Amniotic stem cell (primary cell): ENCODE data around the gene TESMIN.

Source experiments
- DNase-seq: peaks from one replicate; lab custom pipeline; 2025; lab: John Stamatoyannopoulos, UW

Gene TESMIN, protein sequence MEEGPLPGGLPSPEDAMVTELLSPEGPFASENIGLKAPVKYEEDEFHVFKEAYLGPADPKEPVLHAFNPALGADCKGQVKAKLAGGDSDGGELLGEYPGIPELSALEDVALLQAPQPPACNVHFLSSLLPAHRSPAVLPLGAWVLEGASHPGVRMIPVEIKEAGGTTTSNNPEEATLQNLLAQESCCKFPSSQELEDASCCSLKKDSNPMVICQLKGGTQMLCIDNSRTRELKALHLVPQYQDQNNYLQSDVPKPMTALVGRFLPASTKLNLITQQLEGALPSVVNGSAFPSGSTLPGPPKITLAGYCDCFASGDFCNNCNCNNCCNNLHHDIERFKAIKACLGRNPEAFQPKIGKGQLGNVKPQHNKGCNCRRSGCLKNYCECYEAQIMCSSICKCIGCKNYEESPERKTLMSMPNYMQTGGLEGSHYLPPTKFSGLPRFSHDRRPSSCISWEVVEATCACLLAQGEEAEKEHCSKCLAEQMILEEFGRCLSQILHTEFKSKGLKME

DNA sequence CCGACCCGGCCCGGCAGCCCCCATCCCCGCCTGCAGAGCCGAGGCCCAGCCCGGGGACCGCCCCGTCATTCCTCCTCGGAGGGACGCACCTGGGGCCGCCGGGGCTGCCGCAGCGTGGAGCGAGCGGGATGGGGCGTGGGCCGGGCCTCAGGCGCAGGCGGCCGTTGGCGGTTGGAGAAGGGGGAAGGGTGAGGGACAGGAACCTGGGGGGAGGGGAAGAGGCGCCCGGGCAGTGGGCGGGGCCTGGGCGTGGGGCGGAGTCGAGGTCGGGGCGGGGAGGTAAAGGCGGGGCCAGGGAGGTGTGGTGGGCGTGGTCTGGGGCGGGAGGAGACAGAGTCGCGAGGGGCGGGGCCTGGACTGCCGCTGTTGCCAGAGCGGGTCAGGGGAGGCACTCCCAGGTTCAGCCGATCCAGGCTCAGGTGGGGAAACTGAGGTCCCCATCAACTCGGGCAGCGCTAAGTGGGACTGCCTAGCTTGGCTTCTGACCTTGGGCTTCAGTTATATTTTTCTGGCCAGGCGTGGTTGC, at the start of gene TESMIN:
TESMIN (minus strand) TSS at position 190 of the 526 bp plus-strand sequence. CDS start 860 bp downstream, outside the sequence.
- no peak for DNase-seq

DNA sequence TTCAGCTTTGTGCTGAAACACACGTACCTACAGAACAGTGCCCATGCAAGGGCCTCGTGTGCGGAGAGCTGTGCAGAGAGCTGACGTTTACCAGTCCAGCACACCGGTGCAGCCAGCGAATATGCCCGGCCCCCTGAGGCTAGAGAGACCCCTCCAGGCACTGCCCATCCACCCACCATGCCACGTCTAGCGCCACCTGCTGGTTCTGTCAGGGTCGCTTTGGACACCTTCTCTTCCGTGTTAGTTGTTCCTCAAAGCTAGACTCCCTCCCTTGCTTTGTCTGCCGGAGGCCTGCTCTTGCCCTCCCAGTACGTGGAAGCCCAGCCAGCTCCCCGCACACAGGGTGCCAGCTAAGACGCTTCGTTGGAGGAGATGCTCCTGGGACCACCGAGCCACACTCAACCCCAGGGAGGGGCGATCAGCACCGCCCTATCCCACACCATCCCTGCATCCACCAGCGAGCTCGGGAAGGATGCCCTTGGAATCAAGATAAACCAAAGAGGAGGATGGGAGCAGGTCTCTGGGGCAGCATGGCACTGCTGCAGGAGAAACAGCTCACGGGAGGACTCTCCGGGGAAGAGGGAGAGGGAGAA, 47.0 kb upstream of the TESMIN start:
- no peak for DNase-seq

DNA sequence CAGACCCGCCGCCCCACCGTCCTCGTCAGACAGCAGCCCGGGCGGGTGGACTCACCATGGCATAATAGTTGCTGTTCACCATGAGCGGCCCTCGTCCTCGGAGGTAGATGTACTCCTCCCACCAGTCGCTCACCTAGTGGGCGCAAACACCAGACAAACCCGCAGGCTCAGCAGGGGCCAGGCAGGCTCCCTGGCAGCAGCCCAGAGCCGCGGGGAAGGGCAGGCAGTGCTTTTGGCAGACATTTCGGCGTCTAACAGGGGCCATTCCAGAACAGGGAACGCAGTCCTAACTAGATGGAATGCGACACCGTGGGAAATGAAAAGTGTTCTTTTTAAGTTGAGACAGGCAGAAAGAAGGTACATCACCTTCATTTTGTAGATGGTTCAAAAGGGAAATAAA, 45.5 kb upstream of the TESMIN start:
- DNase-seq: no peak

DNA sequence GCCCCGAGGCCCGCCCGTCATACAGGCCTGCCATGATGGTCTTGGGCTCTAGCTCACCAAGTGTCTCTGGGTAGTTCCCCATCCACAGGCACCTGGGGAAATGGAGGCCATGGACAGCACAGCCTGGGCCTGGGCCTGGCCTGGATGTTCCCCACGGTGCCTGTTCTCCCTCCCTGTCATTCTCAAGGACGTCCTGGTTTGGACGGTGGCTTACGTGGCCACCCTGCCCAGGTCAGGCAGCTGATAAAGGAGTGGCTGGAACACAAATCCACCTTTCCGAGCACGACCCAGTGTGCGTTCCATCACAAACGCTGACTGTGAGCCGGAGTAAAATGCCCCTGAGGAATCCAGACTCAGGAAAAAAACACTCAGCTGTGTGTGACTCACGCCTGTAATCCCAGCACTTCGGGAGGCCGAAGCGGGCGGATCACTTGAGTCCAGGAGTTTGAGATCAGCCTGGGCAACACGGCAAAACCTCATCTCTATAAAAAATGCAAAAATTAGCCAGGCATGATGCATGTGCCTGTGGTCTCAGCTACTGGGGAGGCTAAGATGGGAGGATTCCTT, 41.2 kb upstream of the TESMIN start:
- no peak for DNase-seq

DNA sequence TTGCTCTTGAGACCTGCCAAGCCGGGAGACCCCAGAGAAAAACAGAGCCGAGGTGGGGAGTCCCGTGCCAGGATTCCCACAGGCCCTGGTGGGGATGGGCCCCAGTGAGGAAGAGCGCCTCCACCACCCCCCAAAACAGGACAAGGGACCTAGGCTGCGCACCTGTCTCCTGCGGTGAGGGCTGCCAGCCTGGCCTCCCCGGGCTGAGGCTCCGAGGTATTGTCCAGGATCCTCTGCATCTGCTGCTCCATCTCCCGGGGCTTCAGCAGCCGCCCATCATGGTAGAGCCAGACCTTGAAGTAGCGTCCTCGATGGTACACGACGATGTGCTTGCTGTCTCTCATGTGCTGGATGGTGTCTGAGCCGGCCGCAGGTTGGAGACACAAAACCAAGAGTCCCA, 33.3 kb upstream of the TESMIN start:
- DNase-seq: no peak

DNA sequence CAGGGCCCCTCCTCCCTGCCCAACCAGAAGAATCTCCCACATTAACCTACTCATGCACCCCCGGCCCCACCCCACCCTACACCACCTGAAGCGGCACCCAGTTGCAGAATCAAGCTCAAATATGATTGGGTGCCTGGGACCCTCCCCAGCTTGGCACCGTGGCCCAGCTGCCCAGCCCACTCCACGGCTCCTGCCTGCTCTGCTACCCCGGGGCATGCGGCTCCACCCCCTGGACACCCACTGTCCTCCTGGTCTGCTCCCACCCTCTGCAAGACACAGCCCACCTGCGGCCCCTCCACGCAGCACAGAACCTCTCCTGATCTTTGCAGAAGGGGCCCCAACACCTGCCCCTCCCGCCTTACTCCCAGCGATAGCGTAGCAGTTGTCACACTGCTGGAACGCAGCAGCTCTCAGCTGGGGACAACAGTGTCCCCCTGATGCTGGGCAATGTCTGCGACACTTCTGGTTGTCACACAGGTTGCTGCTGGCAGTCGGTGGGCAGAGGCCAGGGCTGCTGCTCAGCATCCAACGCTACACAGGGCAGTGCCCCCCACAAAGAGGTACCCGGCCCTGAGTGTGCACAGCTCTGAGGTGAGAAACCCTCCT, 32.0 kb upstream of the TESMIN start:
- DNase-seq: no peak

DNA sequence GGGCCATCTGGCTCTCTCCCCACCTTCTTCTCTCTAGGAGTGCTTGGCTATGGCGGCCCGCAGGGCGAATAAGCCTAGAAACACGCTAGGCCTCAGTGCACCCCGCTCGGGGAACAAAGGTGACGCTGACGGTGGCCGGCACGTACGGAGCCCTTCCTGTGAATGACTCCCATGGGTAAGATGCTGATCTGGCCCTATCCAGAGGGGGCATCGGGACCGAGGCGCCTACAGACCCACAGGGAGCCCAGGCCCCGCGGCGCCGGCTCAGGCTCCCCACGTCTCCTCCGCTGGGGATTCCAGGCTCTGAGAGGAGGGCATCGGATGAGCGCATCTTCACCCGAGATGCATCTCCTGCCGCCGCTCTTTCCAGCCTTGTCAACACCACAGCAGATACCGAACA, 31.4 kb upstream of the TESMIN start:
- DNase-seq: no peak

DNA sequence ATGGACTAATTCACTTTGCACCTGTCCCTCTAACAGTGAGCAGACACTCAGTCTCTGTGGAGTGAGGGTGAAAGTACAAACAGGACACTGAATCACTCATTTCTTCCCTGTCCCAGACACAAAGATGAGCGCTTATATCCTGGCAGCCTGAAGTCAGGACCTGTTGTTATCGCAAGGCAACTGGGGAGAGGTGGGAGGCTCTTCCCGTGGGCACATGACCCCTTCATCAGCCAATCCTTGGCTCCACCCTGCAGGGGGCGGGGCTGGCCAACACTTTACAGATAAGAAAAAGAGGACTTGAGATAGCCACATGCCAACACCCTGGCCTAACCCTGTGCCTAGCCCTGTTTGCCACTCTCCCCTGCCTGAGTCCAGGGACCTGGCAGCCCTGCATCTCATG, 29.5 kb upstream of the TESMIN start:
- no peak for DNase-seq

DNA sequence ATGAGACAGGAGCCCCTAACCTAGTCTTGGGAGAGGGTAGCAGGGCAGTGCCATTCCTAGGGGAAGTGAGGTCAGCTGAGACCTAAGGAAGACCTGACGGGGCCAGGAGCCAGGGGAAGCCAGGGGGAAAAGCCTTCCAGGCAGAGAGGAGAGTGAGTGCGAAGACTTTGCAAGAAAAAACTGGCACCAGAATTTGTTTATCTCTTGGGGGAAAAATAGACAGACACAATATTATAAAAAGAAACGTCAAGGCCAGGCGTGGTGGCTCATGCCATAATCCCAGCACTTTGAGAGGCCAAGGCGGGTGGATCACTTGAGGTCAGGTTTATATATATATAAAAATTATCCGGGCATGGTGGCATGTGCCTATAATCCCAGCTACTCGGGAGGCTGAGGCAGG, 26.9 kb upstream of the TESMIN start:
- no peak for DNase-seq

DNA sequence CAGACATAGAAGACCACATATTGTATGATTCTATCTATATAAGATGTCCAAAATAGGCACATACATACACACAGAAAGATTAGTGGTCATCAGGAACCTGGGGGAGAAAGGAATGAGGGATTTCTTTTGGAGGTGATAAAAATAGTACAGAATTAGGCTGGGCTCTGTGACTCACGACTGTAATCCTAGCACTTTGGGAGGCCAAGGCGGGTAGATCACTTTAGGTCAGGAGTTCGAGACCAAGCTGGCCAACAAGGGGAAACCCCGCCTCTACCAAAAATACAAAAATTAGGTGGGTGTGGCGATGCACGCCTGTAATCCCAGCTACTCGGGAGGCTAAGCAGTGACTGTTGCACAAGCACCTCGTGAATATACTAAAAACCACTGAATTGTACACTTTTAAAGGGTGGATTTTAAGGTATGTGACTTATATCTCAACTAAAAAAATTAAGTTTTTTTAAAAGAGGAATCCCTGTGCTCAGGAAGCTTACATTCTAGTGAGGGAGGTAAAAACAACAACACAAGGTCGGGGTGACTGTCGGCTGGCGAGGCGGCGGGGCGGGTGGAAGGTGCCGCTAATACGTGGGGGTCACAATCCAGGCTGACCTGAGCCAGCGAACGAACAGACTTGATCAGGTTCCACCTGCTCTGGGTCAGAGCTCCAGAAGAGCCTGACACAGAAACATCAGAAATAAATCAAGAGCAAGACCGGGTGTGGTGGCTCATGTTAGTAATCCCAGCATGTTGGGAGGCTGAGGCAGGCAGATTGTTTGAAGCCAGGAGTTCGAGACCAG, 25.3 kb upstream of the TESMIN start:
- DNase-seq: no peak

DNA sequence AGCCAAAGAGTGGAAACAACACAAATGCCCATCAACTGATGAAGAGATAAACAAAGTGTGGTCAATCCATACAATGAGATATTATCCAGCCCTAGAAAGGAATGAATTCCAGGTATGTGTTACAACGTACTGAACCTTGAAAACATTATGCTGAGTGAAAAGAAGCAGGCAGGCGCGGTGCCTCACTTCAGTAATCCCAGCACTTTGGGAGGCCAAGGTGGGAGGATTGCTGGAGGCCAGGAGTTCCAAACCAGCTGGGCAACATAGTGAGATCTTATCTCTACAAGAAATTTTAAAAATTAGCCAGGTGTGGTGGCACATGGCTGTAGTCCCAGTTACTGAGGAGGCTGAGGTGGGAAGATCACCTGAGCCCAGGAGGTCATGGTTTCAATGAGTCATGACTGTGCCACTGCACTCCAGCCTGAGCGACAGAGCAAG, 24.6 kb upstream of the TESMIN start:
- no peak for DNase-seq

DNA sequence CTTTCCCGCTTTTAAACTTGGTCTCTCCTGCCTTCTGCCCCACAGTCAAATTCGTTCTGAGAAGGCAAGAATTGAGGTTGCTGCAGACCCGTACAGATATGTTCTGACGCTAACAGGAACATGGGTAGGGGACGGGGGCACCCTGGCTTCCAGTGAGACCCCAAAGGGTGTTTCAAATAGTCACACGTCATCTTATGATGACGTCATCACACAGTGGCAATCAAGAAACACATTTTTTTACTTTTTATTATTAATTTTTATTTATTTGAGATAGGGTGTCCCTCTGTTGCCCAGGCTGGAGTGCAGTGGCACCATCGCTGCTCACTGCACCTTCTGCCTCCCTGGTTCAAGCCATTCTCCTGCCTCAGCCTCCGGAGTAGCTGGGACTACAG, 22.9 kb upstream of the TESMIN start:
- DNase-seq: no peak

DNA sequence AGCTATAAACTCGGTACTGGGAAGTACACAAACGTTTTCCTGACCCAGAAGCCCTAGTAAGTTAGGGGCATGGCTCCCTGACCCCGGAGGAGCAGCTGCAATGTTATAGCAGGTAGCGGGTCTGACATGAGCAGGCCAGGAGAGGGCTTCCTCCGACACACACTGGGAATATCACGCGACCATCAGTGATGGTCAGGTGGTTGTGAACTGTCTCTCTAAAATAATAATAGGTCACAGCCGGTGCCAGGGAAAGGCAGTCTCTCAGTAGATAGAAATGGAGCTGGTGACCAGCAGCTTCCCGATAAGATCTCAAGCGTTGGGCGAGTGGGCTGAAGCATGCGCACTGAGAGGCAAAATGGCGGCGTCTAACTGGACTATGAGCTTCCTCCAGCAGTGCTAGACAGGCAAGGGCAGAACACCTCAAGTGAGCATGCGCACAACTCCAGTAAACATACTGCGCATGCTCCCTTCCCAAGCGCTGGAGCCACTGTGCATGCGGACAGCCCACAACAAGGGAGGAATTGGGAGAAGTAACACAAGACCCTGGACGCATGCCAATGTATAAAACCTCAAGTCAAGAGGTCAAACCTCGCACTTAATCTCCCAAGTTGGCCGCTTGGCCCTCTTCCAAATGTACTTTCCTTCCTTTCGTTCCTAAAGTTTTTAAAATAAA, 22.3 kb upstream of the TESMIN start:
- DNase-seq: no peak

DNA sequence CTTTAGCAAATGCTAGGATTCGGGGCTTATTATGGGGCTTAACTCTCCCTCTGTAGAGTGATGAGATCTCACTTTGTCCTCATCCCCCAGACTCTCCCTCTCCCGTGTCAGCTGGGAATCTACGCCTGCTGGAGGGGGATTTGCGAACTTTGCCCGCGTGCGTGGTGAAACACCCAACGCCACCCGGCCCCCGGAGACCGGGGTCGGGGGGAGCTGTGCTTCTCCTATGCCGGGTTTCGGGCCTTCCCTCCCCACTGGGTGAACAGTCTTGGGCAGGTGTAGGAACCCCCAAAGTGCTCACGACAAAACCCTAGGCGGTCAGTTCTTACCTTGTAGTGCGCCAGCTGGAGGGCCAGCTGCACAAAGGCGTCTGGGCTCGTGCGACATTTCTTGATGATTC, 21.6 kb upstream of the TESMIN start:
- no peak for DNase-seq

DNA sequence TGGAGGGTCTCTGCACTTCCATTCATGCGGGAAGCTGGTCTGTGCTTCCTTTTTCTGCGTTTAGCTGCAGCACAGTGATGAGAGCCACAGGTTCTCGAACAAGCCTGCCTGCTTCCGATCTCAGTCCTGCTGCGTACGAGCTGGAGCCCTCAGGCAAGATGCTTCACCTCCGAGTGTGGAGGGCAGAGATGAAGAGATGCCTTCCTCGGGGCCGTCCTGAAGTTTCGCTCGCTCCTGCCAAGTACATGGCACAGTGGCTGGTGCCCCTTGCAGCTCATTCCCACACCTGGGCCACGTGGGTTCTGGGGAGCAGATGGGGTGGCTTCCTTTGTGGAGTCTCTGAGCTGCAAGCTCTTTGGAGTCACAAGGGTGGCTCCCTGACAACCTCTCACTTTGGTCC, 19.5 kb upstream of the TESMIN start:
- no peak for DNase-seq

DNA sequence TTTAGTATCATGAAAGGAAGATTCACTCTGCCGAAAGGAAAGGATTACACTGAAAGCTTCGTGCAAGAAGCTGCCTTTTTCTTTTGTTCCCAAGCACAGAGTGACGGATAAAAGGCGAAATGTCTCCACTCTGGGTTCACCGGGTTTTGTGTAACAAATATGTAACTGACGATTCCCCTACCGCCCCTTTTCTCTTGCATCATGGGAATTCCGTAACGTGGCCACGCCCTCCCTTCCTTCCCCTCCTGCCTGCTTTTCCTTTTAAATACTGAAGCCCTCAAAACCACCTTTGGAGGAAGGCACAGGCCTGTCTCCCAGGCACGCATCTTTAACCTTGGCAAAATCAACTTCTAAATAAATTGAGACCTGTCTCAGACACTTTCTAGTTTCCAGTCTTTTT, 16.4 kb upstream of the TESMIN start:
- DNase-seq: no peak

DNA sequence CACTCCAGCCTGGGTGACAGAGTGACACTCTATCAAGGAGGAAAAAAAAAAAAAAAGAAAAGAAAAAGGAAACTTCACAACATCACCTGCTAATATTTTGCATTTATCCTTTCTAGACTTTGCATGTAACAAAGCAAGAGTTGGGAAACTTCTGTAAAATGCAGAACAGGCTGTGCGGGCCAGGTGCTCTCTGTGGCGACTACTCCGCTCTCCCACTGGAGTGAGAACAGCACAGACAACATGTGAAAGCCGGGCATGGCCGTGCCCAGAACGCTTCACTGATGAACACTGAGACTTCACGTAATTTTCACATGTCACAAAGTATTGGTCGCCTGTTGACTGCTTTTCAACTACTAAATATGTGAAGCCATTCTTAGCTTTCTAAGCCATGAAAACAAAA, 15.5 kb upstream of the TESMIN start:
- DNase-seq: no peak

DNA sequence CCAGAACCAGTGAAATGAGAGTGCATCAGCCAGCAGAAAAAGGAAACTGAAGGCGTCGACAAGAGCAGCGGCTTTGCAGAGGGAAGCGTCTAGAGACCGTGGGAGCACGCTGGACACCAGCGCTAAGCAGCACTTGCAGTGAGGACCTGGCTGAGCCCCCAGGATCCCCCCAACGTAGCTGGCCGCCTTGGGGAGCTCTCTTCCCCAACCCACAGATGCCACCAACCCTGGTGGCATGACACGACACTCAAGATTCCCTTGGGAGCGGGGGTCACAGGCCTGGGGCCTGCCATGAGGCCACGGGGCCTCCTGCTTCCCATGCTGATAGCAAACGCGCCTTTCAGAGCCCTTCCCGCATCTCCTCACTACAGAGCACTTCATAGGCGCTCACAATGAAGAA, 13.4 kb upstream of the TESMIN start:
- DNase-seq: no peak

DNA sequence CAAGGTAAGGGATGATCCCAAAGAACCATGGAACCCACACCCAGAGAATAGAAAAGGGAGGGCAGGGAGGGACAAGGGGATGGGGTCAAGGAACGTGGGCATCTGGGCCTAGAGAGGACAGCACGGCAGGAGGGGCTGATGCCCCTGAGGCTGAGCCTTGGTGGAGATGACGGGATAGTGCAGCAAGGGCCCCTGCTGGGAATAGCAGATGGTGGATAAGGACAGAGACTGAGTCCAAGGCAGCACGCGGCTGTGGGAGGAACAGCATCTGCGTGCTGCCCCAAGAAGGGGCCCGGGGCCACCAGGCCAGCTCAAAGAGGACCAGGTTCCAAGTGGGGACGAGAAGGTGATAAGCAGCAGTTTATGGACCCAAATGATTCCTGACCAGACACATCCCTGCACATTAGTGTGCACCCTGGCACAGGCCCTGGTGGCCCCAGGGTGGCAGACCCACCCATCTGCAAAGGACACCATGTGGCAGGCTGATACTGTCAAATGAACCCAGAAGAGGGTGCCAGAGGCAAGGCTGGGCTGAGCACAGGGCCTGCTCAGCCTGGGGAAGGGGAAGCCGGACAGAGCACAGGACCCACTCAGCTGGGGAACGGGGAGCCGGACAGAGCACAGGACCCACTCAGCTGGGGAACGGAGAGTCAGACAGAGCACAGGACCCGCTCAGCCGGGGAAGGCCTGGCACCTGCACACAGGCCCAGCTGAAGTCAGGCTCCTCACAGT, 12.8 kb upstream of the TESMIN start:
- no peak for DNase-seq

DNA sequence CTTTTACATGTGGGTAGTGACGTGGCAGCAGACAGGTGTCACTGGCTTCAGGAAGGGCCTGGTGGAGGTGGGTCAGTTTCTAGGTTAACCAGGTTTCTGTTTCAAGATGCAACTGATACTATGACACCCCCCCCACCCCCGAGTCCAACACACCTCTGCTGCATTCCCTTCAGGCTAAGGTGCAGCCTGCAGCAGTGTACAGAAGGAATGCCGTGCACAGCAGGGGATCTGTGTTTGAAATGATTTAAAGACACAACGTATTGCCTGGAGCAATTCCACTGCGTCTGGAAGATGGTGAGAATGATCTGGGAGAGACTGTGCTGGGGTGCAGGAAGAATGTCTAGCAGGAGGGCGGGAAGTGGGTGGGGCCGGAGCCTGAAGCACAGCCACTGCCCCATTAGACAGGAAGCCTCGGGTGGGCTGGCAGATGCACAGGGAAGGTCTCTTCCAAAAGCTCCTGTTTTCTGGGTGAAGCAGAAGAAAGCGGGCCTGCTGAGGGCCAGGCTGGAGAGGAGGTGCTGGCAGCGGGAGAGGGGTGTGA, 11.9 kb upstream of the TESMIN start:
- no peak for DNase-seq
